GM19043 (cell line): ENCODE data around the gene DHRS13.

Experiments
- ATAC-seq: cut with Tn5 transposase; IDR thresholded peaks from one replicate; pipeline ENCODE4 v1.9.1; 2021; ENCODE audit warnings: low read depth; ENCODE audit not compliant: unreplicated experiment

DHRS13 gene

GRCh38 chr17:28902819-28903545 lies at the start of gene DHRS13:
TSS of gene DHRS13 (minus strand) at chr17:28903079. CDS start at chr17:28902944, 135 bp downstream.
- ATAC-seq: peak; percentile 86

GRCh38 chr17:28951991-28952975 lies 49.4 kb upstream of the DHRS13 start:
- peak; percentile 65 for ATAC-seq

- peak; percentile 42 for ATAC-seq
These were observed 48.6 kb upstream of the DHRS13 start, which contains the start of gene PHF12 for GRCh38 chr17:28951428-28951990. TSS of gene PHF12 (minus strand) at chr17:28951518. CDS start at chr17:28950960, 558 bp downstream.

GRCh38 chr17:28950752-28951427 lies 48.0 kb upstream of the DHRS13 start:
- ATAC-seq: no peak

- ATAC-seq: no peak
These were observed 47.3 kb upstream of the DHRS13 start for GRCh38 chr17:28950017-28950751.

- ATAC-seq: no peak
These were observed 46.5 kb upstream of the DHRS13 start for GRCh38 chr17:28949185-28950016.

- ATAC-seq: no peak
These were observed 46.0 kb upstream of the DHRS13 start for GRCh38 chr17:28948873-28949184.

GRCh38 chr17:28948342-28948741 lies 45.5 kb upstream of the DHRS13 start:
- ATAC-seq: no peak

GRCh38 chr17:28947639-28948038 lies 44.8 kb upstream of the DHRS13 start:
- ATAC-seq: no peak

- no peak for ATAC-seq
These were observed 43.4 kb upstream of the DHRS13 start for GRCh38 chr17:28946239-28946638.

GRCh38 chr17:28944862-28945741 lies 42.2 kb upstream of the DHRS13 start:
- no peak for ATAC-seq

- no peak for ATAC-seq
These were observed 41.5 kb upstream of the DHRS13 start for GRCh38 chr17:28944343-28944742.

GRCh38 chr17:28942925-28943324 lies 40.0 kb upstream of the DHRS13 start:
- ATAC-seq: no peak

GRCh38 chr17:28941251-28941650 lies 38.4 kb upstream of the DHRS13 start:
- no peak for ATAC-seq

GRCh38 chr17:28940675-28941074 lies 37.8 kb upstream of the DHRS13 start:
- no peak for ATAC-seq

- no peak for ATAC-seq
These were observed 37.3 kb upstream of the DHRS13 start for GRCh38 chr17:28940142-28940541.

- no peak for ATAC-seq
These were observed 35.7 kb upstream of the DHRS13 start for GRCh38 chr17:28938552-28938951.

GRCh38 chr17:28937044-28937729 lies 34.3 kb upstream of the DHRS13 start:
- ATAC-seq: no peak
